HuH-7 (cell line): ENCODE measurements around the gene TSHZ2.
"Not testable (repeated sequence)": the region's sequence is repeated elsewhere in the genome, so short reads cannot be mapped to it uniquely, and the experiment has no call there.

Experiments
- DNase-seq: peaks from one replicate; pipeline ENCODE4 v3.0.0; 2011; ENCODE audit warnings: low spot score

The TSHZ2 gene

DNA sequence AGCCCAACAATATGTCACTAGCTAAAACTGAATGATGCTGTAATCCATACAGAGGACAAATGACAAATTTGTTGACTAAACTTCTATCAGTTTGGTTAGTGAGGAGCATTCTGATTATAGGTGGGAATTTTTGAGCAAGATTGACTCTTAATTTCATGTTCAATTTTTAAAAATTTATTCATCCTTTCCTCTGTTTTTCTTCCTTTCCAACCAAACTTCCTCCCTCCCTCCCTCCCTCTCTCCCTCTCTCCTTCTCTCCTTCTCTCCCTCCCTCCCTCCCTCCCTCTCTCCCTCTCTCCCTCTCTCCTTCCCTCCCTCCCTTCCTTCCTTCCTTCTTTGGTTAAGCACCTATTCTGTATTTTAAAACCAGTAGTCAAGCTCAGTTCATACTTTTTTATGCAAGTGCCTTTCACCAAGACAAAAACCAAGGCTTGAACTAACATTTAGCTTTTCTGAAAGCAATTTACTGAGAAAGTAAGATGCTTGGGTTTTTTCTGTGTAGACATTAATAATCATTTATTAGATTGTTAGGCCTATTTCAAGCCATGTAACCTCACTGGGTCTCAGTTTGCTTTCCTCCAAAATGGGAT lies 112.3 kb downstream of the TSHZ2 start:
- DNase-seq: no peak

DNA sequence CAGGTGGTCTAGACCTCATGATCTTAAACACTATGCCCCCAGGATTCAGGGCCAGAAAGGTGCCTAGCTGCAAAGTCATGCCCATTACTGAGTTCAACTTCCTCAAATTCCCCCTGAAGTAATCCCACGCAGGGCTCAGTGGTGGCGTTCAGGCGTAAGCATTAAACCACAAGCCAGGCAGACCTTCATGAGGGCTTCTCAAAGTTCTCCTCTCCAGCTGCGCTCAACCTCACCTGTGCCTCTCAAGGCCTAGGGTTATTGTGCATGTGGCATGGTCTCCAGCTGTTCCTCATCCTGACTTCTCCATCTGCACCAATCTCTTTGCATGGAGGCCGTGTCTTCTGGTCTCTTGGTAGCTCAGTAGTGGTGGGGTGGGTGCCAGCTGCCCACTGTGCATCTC lies 113.6 kb downstream of the TSHZ2 start:
- DNase-seq: no peak

DNA sequence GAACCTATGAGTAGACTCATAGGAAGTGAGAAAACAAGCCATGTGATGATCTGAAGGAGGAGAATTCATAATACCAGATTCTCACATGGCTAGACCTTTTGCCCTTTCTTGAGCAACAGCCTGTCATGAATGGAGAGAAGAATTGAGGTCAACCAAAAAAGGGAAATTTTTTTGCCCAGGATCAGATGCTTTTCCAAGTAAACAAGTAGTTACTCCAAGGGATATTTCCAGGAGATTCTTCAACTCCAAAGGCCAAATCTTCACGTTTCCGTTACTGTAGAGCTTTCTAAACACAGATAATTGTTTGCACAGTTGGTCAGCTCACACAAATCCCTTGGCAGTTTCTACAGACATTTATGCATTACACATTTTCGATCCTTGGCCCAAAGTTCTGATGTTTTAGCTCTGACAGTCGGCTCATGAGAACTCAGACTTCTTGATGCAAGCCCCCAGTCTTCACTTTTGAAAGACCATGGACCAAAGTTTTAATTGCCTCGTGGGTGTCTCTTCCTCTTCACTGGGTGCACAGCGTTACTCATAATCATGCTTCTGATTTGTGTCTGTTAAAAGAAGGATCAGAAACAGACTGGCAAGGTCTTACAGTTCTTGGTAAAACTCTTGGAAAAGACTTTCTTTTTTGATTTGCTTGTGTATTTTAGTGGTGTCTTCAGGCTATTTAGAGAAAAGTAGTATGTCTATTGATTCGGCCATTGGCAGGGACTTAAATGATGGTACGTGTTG lies 115.0 kb downstream of the TSHZ2 start:
- DNase-seq: no peak

DNA sequence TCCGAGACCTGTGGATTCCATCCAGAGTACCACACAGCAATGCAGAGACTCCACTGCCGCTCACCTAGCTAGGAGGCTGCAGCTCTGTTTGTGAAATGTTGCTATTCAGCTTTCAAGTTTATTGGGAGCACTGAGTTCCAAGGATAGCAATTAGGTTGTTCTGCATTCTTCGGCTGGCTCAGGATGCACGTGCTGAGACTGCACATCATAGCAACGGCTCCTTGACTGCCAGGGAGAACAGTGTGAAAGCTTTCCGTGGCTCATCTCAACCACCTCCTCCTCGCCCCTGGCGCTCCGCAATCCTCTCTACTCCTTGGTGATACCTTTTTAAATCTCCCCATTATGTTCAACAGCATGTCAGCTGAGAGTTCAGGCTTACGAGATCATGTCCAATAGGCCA lies 116.6 kb downstream of the TSHZ2 start:
- no peak for DNase-seq

DNA sequence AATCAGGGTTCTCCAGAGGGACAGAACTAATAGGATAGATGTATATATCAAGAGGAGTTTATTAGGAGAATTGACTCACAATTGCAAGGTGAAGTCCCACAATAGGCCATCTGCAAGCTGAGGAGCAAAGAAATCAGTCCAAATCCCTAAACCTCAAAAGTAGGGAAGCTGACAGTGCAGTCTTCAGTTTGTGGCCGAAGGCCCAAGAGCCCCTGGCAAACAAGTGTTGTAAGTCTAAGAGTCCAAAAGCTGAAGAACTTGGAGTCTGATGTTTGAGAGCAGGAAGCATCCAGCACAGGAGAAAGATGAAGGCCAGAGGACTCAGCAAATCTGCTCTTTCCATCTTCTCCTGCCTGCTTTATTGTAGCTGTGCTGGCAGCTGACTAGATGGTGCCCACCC lies 117.7 kb downstream of the TSHZ2 start:
- DNase-seq: not testable (repeated sequence)

DNA sequence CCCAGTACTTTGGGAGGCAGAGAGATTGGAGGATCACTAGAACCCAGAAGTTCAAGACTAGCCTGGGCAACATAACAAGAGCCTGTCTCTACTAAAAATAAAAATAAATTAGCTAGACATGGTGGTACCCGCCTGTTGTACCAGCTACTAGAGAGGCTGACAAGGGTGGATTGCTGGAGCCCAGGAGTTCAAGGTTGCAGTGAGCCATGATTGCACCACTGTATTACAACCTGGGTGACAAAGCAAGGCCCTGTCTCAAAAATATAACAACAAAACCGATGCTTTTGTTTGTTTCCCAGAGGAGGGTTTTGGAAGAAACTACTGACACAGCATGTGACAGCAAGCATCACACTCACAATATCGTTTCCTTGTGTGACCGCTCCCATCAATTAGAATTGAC lies 119.6 kb downstream of the TSHZ2 start:
- DNase-seq: no peak

DNA sequence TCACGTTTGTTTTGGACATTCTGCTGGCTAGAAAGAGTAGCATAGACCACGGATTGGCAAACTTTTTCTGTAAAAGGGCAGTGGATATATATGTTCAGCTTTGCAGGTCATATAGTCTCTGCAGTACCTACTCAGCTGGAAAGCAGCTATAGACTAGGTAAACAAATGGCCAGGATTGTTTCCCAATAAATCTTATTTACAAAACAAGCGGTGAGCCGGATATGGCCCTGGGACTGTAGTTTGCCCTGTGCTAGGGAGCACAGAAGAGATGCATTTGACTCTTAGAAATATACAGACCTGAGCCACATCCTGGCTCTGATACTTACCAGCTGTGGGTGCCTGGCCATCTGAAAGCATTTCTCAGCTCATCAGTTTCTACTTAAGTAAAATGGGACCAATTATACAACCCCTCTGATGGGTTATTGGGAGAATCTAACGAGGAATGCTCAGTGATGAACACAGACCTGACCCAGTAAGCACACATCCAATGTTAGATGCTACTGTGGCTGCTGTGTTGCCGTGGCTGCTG lies 120.7 kb downstream of the TSHZ2 start:
- no peak for DNase-seq

DNA sequence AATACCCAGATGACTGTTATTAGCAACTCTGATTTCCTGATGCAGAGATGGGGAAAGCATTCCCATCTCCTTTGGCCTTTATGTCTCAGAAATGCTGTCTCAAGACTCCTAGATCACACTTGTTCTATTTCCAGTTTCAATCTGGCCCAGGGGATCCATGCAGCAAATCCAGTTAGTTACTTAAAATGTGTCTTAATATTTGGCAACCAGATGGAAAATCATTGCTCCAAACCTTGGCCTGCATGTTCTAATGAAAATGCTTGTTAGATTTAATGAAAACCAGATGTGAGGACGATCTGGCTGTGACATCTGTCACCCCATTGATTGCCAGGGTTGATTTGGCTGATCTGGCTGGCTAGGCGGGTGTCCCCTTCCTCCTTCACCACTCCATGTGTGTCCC lies 125.2 kb downstream of the TSHZ2 start:
- DNase-seq: no peak

DNA sequence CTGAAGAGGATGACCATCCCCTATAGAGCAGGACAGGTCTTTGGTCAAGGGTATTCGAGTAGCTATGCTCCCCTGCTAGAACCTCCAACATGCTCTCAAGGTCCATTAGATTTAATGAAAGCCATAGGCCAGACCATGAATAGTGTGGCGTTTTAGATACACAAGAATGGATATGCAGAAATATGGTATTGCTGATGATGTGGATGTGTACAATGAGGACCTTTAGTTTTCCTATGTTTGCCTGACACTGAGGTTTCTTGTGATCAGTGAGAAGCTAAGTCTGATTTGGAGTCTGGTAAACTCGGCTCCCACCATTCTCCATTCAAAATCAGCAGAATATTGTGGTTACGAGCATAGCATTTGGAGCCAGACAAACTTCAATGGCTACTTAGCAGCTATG lies 125.6 kb downstream of the TSHZ2 start:
- no peak for DNase-seq

DNA sequence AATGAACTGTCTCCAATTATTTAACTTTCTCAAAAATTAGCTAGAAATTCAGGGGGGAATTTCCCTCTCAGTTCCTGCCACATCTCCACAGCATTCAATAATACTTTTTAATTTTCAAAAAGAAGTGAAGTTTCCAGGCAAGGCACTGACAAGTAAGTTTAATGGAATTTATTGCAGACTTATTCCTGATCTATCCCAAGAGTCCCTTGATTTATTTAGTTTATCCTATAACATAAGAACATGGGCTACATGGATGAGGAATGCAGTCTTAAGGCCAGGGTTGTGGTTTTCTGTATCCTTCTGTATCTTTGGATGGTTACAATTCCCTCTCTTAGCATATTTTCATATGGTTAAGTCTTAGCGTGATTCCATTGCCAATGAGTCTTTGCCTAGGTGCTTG lies 126.5 kb downstream of the TSHZ2 start:
- no peak for DNase-seq

DNA sequence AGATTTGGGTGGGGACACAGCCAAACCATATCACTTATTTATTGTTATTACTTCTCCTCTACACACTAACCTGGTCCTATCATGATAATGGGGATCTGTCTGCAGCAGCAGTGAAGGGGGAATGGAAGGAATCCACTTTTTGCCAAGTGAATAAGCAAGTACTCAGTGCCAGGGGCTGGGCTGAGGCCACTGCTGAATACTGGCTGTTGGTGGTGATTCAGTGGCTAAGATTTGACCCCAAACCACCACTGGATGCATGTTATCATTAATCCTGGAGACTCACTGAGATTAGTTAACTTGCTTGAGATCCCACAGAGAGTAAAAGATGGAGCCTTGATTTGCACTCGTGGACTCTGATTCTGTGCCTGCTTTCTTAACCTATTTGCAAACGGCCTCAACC lies 127.7 kb downstream of the TSHZ2 start:
- no peak for DNase-seq

DNA sequence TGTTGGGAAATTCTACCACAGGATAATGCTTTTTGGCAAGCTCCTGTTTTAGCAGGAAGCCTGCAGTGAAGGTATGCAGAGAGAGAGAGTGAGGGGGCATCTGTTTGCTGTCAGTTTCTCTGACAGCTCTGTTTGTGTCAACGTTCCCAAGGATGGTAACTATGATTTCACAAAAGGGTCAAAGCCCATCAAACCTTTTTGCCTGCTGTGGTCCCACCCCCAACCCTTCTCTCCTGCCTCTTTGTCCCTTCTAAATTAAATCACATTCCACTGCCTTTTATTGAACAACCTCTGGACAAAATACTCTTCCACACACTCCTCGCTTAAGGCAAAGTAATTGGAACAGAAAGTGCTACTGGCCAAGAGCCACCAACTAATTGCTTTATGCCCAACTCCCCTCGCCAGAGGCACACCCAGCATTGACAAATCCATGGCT lies 128.3 kb downstream of the TSHZ2 start:
- no peak for DNase-seq

DNA sequence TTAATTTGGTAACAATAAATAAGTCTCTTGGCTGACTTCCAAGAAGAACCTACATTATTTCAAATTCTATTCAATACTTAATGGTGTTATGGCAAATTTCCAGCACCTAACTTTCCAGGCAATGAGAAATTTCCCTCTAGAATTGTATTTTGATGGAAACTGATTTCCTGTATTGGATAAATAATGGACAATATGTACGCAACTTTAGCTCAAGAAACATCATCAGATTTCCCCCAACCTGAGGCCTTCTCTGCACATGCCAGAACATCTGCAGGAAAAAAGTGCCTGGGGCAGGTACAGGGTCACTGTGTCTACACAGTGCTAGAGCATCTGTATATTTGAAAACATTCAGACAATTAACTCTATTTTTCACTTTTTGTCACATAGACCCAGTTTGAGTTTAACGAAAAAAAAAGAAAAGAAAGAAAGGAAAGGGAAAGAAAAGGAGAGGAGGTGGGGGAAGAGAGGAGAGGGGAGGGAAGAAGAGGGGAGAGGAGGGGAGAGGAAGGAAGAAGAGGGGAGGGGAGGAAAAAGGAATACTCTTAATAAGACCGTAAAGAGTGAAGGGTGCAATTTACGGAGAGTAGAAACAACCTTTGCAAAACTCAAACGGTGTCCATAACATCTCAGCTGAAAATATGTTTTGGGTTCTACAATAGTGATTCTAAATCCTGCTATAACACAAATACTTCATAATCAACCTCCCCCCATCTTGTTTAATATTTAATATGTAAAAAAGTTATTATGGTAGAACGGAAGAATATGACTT lies 130.0 kb downstream of the TSHZ2 start:
- DNase-seq: no peak

DNA sequence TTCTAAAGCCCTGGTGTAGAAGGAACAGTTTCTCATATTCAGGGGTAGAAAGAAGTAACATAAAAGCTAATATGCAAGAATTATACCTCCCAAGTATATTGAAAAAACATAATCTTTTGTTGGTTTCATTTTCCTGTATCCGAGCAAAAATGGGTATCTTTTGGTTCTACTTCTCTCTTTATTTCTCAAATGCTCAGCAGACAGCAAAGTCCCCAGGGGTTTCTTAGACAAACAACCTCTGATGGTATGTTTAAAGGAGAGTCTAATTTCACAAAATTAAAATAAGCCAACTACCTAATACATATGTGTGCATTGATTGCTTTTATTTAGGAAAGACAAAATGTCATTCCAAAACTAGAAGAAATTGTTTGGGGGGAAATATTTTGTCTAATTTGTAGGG lies 131.0 kb downstream of the TSHZ2 start:
- no peak for DNase-seq

DNA sequence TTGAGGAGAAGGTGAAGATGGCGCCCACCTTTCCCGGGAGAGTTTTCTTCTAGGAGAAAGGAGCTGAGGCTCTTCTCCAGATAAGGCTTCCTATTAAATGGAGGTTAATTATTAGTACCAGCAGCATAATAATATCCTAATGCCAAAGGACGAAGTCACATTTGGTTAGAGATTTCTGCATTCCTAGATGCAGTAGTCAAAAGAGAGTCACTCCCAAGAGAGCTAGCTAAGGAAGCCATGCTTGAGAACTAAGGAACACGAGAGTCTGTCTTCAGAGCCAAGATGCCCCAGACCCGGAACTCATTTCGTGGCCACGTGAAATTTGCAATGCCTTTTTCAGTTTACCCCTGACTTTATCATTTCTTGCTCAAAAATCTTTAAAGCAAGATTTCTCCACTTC lies 132.7 kb downstream of the TSHZ2 start:
- DNase-seq: no peak

DNA sequence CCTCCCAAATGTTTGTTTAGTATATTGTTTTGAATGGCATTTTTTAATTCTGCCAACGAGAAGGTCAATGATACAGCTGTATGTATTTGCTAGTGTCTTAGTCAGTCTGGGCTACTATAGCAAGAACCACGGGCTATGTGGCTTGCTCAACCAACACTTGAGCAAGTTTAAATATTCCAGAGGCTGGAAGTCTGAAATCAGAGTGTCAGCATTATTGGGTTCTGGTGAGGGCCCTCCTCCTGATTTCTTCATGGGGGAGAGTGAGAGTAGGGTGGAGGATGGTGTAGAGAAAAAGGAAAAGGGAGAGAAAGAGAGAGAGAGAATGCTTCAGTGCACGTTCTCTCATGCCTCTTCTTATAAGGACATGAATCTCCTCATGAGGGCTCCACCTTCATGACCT lies 144.6 kb downstream of the TSHZ2 start:
- no peak for DNase-seq

DNA sequence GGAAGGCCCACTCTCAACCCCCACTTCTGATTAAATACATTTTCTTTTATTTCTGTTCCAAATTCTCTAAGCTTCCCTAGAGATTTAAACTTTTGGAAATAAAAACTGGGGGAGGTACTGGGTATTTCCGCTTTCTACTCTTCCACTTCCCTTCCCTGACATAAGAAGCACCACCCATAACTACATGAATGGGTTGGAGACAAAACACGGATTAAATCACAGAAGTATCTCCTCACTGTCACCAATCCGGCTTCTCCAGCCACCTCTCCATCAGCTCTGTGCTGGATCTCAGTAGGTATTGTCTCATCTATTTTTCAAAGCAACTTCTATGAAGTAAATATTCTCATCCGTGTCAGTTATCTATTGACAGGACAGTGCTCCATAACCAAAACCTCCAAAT lies 150.7 kb downstream of the TSHZ2 start:
- DNase-seq: no peak

DNA sequence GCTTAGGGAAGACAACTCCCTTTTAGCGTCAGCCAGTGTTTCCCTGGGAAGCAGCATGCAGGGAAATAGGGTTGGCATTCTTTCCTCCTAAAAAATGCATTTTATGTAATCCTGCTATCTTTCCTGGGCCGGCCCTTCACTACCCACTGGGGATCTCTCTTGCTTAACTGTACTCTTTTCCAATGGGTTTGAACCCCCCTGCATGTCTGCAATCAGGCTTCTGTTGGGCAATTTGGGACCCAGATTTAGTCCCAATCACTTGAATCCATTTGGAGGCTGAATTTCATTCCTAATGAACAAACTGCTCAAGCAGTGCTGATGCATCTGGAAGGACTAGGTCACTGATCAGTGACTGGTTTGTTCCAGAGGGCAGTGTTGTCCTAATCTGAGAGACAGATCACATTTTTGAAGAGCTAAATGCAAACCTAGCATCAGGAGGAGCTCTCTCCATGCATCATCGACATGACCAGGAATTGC lies 152.0 kb downstream of the TSHZ2 start:
- DNase-seq: no peak

DNA sequence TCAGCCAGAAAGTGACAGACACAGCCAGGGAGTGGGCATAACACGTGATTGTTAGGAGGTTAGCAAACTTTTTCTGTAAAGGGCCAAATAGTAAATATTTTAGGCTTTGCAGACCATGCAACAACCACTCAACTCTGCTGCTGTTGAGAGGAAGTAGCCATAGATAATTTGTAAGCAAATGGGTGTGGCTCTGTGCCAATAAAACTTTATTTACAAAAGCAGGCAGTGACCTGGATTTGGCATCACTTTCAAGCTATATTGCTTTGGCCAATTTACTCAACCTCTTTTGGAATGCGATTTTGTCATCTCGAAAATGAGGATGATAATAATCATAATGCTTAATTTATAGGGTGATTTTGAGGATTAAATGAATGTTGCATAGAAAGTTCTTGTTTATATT lies 152.6 kb downstream of the TSHZ2 start:
- no peak for DNase-seq

DNA sequence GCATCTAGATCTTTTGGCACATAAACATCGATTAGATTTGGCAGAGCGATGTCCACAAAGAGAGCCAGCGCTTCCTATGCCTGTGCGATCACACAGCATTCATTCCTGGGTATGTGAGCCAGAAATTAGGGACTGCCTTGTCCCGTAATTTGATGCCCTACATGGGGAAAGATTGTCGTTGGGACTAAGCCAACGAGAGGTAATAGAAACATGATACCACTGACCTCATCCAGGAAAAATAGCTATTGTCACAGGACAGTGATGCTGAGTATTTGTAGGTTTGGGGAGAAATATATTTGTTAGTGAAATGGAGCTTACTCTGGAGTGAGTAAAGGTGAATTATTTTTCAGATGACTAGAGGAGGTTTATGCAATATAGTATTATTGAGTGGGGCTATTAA lies 154.0 kb downstream of the TSHZ2 start:
- no peak for DNase-seq

DNA sequence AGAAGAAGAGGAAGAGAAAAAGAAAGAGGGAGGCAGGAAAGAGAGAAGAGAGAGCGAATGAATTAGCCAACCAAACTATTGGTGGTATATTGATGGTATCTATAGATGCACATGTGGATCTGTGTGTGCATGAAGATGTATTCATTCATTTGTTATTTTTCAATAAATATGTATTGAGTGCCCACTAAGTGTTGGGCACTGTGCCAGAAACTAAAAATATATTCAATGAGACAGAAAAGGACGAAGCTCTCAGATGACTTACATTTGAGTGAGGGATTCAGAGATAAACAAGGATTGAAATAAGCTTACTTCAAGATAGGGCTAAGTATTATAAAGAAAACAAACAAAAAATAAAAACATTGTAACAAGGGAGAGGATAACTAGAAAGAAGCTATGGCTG lies 154.9 kb downstream of the TSHZ2 start:
- no peak for DNase-seq

DNA sequence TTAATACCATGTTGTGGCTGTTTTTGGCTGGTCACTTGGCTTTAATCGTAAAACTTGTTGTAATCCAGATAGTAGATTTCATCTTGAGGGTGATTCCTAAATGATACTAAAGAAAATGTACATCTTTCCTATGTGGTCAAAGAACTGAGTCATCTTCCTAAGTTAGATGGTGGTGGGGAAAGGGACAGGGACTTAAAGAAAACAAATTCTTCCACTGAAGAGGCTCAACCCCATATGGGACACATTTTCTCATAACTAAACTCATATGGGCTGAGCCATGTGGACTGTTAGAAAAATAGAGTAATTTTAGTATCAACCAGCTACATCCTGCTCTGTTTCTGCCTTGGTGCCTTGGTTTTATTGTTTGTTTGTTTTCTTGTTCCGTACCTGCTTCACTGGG lies 155.8 kb downstream of the TSHZ2 start:
- no peak for DNase-seq

DNA sequence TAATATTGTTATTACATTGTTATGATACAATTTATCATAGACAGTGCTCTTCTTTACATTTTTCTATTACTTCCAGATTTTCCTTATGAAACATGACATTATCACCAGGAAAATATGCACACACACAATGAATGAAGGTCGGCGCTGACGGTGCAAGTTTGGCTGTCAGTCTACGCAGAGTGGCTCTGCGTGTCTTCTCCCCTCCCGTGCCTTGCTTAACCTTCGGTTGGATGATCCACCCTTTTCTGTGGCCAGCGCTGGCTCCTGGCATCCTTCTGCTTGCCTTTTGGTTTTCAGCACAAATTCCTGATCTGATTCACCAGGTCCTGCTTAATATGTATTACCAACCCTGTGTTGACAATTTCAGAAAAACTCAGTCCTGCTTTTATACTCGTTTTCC lies 157.4 kb downstream of the TSHZ2 start:
- no peak for DNase-seq
